Activated B cell treated with CpG ODN at 0.5 μM for 24 hours (primary cell): ENCODE results near the gene RPL13. TPM values are rescaled to one million over a fixed set of nuclear protein-coding genes. Genes with fewer than 3 reads are reported as not detected.

Experiments
- ATAC-seq: fragments of 200-7000 bp; cut with Tn5 transposase; one replicate; pipeline ENCODE4 v1.10.0; 2021; ENCODE audit warnings: low read depth, mild to moderate bottlenecking, moderate library complexity
- CTCF ChIA-PET: fragments of 350-600 bp; sonication (Branson Sonifier 250); formaldehyde crosslinking; loops from one replicate; lab custom pipeline; 2021; ENCODE audit warnings: antibody characterized with exemption; lab: Charles Lee
- POLR2A ChIA-PET: fragments of 350-600 bp; sonication (Branson Sonifier 250); formaldehyde crosslinking; loops from one replicate; lab custom pipeline; 2021; ENCODE audit warnings: antibody characterized with exemption; lab: Charles Lee
- DNase-seq: peaks from one replicate; pipeline ENCODE4 v3.0.0; 2022
- H3K27ac Mint-ChIP-seq: one replicate; pipeline ENCODE4 v1.8.0; 2020; ENCODE audit warnings: mixed read lengths
- H3K27me3 Mint-ChIP-seq: one replicate; pipeline ENCODE4 v1.8.0; 2021; ENCODE audit warnings: mixed read lengths
- H3K36me3 Mint-ChIP-seq: one replicate; pipeline ENCODE4 v1.8.0; 2021; ENCODE audit warnings: low read depth, mixed read lengths
- H3K4me1 Mint-ChIP-seq: one replicate; pipeline ENCODE4 v1.8.0; 2021; ENCODE audit warnings: mixed read lengths
- H3K4me3 Mint-ChIP-seq: one replicate; pipeline ENCODE4 v1.8.0; 2020; ENCODE audit warnings: mild to moderate bottlenecking, mixed read lengths
- H3K9me3 Mint-ChIP-seq: one replicate; pipeline ENCODE4 v1.8.0; 2020; ENCODE audit warnings: mixed read lengths
- intact Hi-C: fragments of 100-400 bp; cut with micrococcal nuclease; formaldehyde crosslinking; loops from one replicate; pipeline ENCODE4 v1.15.1; 2024
- total RNA-seq: library from RNA; stranded (reverse); gene quantifications from 2 replicates; pipeline ENCODE4 v1.2.3, GENCODE V29; 2022
- TF ChIP-seq, protein P1 (sequence below): fragments of 200-600 bp; IDR thresholded peaks from one replicate; pipeline ENCODE4 v1.8.0; 2022; ENCODE audit warnings: antibody characterized with exemption, mild to moderate bottlenecking

RPL13 gene
- total RNA-seq, 1 donor from 2014 or later, result 3,566 TPM

DNA sequence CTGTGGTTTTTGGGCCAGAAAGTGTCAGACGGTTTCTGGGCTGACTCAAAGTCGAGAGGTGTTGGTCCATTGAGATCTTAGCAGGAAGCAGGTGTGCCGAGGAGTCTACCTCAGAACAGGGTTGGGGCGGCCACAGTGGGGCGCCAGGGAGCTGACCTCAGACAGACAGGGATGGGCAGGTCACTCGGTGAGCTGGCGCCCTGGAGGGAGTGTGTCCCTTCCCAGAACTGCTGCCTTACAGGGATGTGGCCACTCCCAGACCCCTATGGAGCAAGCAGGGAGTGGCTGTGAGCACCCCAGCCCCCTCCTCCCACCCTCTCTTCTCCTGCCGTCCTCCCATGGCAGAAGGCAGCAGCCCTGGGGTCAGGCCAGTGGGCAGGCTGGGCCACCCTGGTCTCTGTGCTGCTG, 39.0 kb downstream of the RPL13 start:
- TF ChIP-seq, protein P1, sequence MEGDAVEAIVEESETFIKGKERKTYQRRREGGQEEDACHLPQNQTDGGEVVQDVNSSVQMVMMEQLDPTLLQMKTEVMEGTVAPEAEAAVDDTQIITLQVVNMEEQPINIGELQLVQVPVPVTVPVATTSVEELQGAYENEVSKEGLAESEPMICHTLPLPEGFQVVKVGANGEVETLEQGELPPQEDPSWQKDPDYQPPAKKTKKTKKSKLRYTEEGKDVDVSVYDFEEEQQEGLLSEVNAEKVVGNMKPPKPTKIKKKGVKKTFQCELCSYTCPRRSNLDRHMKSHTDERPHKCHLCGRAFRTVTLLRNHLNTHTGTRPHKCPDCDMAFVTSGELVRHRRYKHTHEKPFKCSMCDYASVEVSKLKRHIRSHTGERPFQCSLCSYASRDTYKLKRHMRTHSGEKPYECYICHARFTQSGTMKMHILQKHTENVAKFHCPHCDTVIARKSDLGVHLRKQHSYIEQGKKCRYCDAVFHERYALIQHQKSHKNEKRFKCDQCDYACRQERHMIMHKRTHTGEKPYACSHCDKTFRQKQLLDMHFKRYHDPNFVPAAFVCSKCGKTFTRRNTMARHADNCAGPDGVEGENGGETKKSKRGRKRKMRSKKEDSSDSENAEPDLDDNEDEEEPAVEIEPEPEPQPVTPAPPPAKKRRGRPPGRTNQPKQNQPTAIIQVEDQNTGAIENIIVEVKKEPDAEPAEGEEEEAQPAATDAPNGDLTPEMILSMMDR, result no peak
- no peak for DNase-seq
- ChIA-PET CTCF (no interaction called here), POLR2A (interaction anchor here (1.5 kb wide), 1 partner anchor 38 kb away, joined by 3 read pairs; no protein-coding TSS in a partner anchor)
- H3K4me3 Mint-ChIP-seq, result no peak overlapping the region
- H3K36me3 Mint-ChIP-seq, result no peaks in the 10 kb centered on the region
- H3K27ac Mint-ChIP-seq, result no peak overlapping the region
- no peaks in the 10 kb centered on the region for H3K9me3 Mint-ChIP-seq
- peaks cover 8% of the 10 kb centered on the region for H3K4me1 Mint-ChIP-seq
- peaks cover 5% of the 10 kb centered on the region for H3K27me3 Mint-ChIP-seq
- ATAC-seq, result peak; percentile 18
- intact Hi-C loops, result no loop called here

DNA sequence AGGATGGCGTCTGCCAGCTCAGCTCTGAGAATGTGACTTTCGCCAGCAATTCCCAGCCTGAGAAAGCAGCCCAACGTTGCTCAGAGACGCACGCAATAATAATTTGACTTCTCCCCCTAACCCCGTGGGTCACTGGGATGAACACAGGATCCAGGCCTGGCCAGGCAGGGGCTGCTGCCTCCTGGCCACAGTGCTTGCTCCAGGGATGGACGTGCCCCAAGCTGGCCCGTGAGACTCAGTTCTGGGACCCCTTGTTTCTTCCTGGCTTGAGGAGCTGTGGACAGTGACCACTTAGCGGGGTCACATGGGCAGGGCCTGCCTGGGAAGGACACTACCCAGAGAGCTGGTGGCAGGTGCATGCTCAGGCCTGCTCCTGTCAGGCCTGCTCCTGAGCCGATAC, 39.4 kb downstream of the RPL13 start:
- no peak for DNase-seq
- Mint-ChIP-seq H3K9me3 (no peaks in the 10 kb centered on the region), H3K4me3 (no peak overlapping the region), H3K36me3 (no peaks in the 10 kb centered on the region), H3K27me3 (peaks cover 5% of the 10 kb centered on the region), H3K27ac (no peak overlapping the region), H3K4me1 (peaks cover 8% of the 10 kb centered on the region)
- intact Hi-C loops, result no loop called here
- ChIA-PET CTCF (no interaction called here), POLR2A (interaction anchor here (1.5 kb wide), 1 partner anchor 39 kb away, joined by 3 read pairs; no protein-coding TSS in a partner anchor)
- TF ChIP-seq, protein P1, result no peak
- ATAC-seq, result no peak

DNA sequence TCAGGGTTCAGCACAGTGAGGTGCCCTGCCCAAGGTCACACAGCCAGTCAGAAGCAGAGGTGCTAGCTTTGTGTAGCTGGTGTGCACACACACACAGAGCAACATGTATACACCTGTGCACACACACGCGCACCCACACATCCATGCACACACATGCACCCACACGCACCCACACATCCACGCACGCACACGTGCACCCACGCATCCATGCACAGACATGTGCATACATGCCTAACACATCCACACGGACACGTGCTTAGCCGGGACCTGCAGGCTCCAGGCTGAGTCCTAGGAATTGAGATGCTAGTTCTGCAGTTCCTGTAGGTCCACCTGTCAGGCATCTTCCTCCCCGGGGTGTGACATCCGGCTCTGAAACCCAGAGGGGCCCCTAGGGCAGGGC, 39.9 kb downstream of the RPL13 start:
- Mint-ChIP-seq H3K27ac (no peak overlapping the region), H3K4me3 (no peak overlapping the region), H3K27me3 (peaks cover 5% of the 10 kb centered on the region), H3K4me1 (peaks cover 8% of the 10 kb centered on the region), H3K36me3 (no peaks in the 10 kb centered on the region), H3K9me3 (no peaks in the 10 kb centered on the region)
- TF ChIP-seq, protein P1, result no peak
- DNase-seq (no peak), ATAC-seq (no peak)
- ChIA-PET CTCF (no interaction called here), POLR2A (interaction anchor here (1.5 kb wide), 1 partner anchor 39 kb away, joined by 3 read pairs; no protein-coding TSS in a partner anchor)
- intact Hi-C loops, result no loop called here

DNA sequence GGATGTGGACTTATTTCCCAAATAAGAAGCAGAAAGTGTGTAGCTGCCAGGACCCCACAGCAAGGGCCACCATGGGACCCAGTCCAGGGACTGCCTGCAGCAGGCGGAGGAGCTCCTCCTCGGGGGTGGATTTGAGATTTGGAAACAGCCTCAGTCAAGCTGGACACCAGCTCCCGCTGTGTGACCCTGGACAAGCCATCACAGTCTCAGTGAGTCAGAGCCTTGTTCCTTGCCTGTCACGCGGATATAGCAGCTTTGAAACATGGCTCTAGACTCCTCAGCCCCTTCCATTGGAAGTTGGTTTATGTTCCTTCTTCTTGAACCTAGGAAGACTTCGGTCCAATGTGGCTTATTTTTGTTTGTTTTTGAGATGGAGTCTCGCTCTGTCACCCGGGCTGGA, 40.5 kb downstream of the RPL13 start:
- H3K4me3 Mint-ChIP-seq, result no peak overlapping the region

DNA sequence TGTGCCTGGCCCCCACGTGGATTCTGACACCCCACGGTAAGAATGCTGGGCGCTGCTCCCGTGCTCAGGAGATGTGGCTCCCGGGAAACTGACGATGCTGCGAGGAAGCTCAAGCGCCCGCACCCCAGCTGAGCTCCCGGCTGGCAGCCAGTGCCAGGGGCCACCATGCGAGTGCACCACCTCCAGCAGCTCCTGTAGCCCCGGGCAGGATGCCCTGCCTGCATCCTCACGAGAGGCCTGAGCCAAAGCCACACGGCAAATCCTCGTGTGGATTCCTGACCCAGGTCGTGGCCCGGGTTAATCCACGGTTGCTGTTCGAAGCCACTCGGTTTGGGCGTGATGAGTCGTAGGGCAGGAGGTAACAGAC, 41.4 kb downstream of the RPL13 start:
- CTCF ChIA-PET, result no interaction called here
- no peaks in the 10 kb centered on the region for H3K9me3 Mint-ChIP-seq
- no peak overlapping the region for H3K27ac Mint-ChIP-seq
- no peak overlapping the region for H3K4me3 Mint-ChIP-seq
- intact Hi-C loops, result no loop called here
- peaks cover 8% of the 10 kb centered on the region for H3K4me1 Mint-ChIP-seq
- H3K27me3 Mint-ChIP-seq, result peaks cover 5% of the 10 kb centered on the region
- POLR2A ChIA-PET, result no interaction called here
- no peak for DNase-seq
- no peaks in the 10 kb centered on the region for H3K36me3 Mint-ChIP-seq
- TF ChIP-seq, protein P1, result no peak
- no peak for ATAC-seq

More for the DNA sequence above, 40.5 kb downstream of the RPL13 start:
- peaks cover 8% of the 10 kb centered on the region for H3K4me1 Mint-ChIP-seq
- no peak overlapping the region for H3K27ac Mint-ChIP-seq
- TF ChIP-seq, protein P1, result no peak
- H3K9me3 Mint-ChIP-seq, result no peaks in the 10 kb centered on the region
- intact Hi-C loops, result no loop called here
- POLR2A ChIA-PET, result interaction anchor here (1.5 kb wide), 1 partner anchor 40 kb away, joined by 3 read pairs; no protein-coding TSS in a partner anchor
- DNase-seq (no peak), ATAC-seq (no peak)
- no peaks in the 10 kb centered on the region for H3K36me3 Mint-ChIP-seq
- CTCF ChIA-PET, result no interaction called here
- H3K27me3 Mint-ChIP-seq, result peaks cover 5% of the 10 kb centered on the region
